Left hindlimb (tissue), 1 donor: ENCODE measurements around the gene ACYP2.

Experiments used
- DNase-seq: peaks from one replicate; pipeline ENCODE4 v3.0.0-alpha.2; 2018

The ACYP2 gene

DNA sequence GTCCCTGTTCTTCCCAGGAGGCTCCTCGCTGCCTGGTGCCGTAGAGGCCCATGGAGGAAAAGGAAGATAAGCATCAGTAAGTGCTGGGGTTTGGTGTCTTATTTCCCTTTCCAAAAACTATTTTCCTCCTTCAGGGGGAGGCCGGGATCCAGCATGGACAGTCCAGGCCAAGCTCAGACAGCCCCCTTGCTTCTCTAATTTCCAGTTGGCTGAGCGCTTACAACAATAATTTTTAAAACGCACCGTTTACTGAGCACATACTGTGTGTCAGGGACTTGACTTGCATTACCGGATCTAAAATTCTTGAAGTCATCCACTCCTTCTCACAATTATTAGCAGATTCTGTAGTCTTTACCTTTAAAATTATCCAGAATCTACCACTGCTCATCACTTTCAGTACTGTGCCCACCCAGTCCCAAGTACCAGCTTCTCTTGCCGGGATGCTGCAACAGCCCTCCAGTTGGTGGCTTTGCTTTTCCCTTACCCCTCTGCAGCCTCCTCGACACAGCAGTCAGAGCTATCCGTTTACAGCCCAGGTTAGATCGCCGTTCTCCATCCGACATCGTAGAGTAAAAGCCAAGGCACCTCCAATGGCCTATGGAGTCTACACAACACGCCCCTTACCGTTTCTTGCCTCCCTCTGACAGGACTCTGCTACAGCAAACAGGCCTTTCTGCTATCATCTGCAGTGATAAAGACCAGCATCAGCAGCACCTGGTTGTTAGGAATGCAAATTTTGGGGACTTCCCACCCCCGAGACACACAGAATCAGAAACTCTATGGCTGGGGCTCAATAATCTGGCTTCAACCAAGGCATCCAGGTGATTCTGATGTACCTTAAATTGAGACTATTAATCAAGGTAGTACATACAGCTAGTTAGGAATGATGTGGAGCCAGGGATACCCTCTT lies 215.8 kb downstream of the ACYP2 start:
- DNase-seq: no peak

DNA sequence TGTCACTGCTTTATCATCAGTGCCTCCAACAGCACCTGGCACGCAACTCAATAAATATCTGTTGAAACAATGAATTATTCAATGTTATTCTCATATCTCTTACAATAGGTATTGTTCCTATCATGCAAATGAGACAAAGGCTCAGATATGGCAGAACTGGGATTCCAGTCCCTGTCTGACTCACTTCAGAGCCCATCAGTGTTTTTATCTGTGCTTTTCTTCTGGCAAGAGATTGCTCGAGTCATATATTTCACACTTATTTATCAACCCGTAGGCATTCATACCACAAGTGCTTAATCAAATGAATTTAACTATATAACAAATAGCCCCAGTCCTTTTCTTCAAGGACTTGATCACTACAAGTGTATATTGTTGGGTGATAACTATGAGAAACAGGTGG lies 217.0 kb downstream of the ACYP2 start:
- DNase-seq: no peak

- DNase-seq: no peak
Observed at GRCh38 chr2:54336136-54336976, 220.9 kb downstream of the ACYP2 start.

DNA sequence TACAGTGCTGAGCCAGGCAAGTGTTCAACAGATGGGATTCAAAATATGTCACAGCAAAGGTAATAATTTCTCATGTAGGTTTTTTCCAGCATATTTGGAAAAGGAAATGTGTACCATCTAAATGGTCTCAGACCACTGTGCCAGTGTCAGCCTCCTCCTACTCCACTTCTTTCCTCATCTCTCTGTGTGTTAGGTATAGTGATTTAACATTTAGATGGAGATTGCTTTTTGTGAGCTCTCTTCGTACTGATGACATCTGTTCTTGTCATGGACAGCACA lies 221.5 kb downstream of the ACYP2 start:
- DNase-seq: no peak

DNA sequence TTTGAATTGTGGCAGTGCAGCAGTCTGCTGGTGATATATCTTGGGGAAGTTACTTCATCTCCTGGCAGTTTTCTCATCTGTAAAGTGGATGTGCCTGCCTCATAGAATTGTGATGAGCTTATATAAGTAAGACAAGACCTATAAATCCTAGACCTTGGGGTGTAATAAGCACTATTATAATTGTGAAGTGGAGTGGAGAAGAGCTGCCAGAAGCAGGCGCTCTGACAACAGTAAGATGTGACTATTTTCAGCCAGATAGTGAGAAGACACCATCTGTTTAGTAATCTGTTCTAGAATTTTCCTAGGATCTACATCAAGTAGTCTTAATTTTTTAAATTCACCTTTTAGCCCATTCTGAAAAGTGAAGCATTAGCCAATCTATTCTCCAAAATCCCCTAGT lies 226.2 kb downstream of the ACYP2 start:
- DNase-seq: no peak

DNA sequence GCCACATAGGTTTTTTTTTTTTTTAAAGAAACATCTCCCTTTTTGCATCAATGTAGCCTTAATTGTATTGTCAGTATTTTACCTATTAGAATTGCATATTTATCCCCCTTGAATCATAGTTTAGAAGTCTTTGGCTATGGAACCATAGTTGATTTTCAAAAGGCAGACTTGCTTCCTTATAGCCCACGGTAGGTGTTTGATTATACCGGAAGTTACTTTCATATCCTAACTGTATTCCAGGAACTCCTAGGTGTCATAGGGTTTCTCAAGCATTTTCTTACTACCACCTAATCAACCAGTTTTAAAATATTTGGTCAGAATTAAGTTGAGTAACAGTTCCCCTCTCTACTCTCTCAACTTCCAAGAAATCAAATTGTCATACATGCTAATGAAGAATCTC lies 227.2 kb downstream of the ACYP2 start:
- no peak for DNase-seq

- no peak for DNase-seq
Observed at GRCh38 chr2:54347622-54348021, 232.2 kb downstream of the ACYP2 start.

DNA sequence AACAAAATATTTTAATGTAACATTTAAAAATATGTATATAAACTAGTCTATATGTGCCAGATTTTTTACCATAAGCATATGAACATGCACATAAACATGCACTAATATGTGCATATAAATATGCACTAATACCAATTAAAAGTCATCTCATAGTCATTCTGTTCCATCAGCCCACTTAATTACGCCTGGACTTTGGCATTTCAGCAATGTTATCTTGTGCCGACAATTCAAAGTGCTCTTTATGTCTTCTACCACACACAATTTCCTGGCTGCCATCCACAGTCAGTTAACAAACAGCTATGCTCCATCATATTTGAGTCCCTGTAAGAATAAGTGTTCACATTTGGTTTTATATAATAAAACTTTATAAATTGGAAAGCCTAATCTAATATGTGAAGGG lies 233.2 kb downstream of the ACYP2 start:
- no peak for DNase-seq

GRCh38 chr2:54350426-54350825 lies 235.0 kb downstream of the ACYP2 start:
- DNase-seq: no peak

- DNase-seq: no peak
Observed at GRCh38 chr2:54353216-54353615, 237.8 kb downstream of the ACYP2 start.
